ENCODE measurements around the gene PMEPA1. TPM values are rescaled to one million over a fixed set of nuclear protein-coding genes. Genes with fewer than 3 reads are reported as not detected.

The PMEPA1 gene
- total and polyA plus RNA-seq, 2 experiments from 2014 or later: 8.8 to 10.9 TPM

- H3K9me3 ChIP-seq (ENCODE audit: low read depth): no peaks in the 10 kb centered on the region
- H3K4me1 ChIP-seq (ENCODE audit: low read depth): peaks cover 44% of the 10 kb centered on the region
- no peak for TF ChIP-seq CTCF (IDR thresholded peaks at IDR 0.05; ENCODE audit: low read depth, low read length)
- H3K36me3 ChIP-seq: no peaks in the 10 kb centered on the region
- H3K4me3 ChIP-seq: no peak overlapping the region
- no peak overlapping the region for H3K27ac ChIP-seq
- peak in 1 of 2 donors; percentile 32 for DNase-seq (ENCODE audit: low read depth in 1 of 2, low spot score in 1 of 2)
- no peaks in the 10 kb centered on the region for H3K27me3 ChIP-seq
Measured at GRCh38 chr20:57685146-57685758, 24.6 kb downstream of the PMEPA1 start.

- Histone ChIP-seq H3K9me3 (ENCODE audit: low read depth) (no peaks in the 10 kb centered on the region), H3K27me3 (no peaks in the 10 kb centered on the region), H3K4me3 (no peak overlapping the region), H3K36me3 (no peaks in the 10 kb centered on the region), H3K4me1 (ENCODE audit: low read depth) (peaks cover 49% of the 10 kb centered on the region), H3K27ac (no peak overlapping the region)
- DNase-seq (ENCODE audit: low read depth in 1 of 2, low spot score in 1 of 2): no peak
- no peak for TF ChIP-seq CTCF (IDR thresholded peaks at IDR 0.05; ENCODE audit: low read depth, low read length)
Measured at GRCh38 chr20:57684808-57685140, 25.0 kb downstream of the PMEPA1 start.

- H3K27ac ChIP-seq: no peak overlapping the region
- no peak for TF ChIP-seq CTCF (IDR thresholded peaks at IDR 0.05; ENCODE audit: low read depth, low read length)
- no peak for DNase-seq (ENCODE audit: low read depth in 1 of 2, low spot score in 1 of 2)
- no peak overlapping the region for H3K4me3 ChIP-seq
- no peaks in the 10 kb centered on the region for H3K9me3 ChIP-seq (ENCODE audit: low read depth)
- no peaks in the 10 kb centered on the region for H3K36me3 ChIP-seq
- no peaks in the 10 kb centered on the region for H3K27me3 ChIP-seq
- peaks cover 51% of the 10 kb centered on the region for H3K4me1 ChIP-seq (ENCODE audit: low read depth)
Measured at GRCh38 chr20:57683881-57684807, 25.7 kb downstream of the PMEPA1 start.

- Histone ChIP-seq H3K4me3 (no peak overlapping the region), H3K27me3 (no peaks in the 10 kb centered on the region), H3K4me1 (ENCODE audit: low read depth) (peaks cover 51% of the 10 kb centered on the region), H3K27ac (no peak overlapping the region), H3K9me3 (ENCODE audit: low read depth) (no peaks in the 10 kb centered on the region), H3K36me3 (no peaks in the 10 kb centered on the region)
- TF ChIP-seq CTCF (IDR thresholded peaks at IDR 0.05; ENCODE audit: low read depth, low read length): no peak
- no peak for DNase-seq (ENCODE audit: low read depth in 1 of 2, low spot score in 1 of 2)
Measured at GRCh38 chr20:57683287-57683686, 26.5 kb downstream of the PMEPA1 start.

- Histone ChIP-seq H3K27me3 (no peaks in the 10 kb centered on the region), H3K4me3 (no peak overlapping the region), H3K27ac (no peak overlapping the region), H3K4me1 (ENCODE audit: low read depth) (peaks cover 51% of the 10 kb centered on the region), H3K9me3 (ENCODE audit: low read depth) (no peaks in the 10 kb centered on the region), H3K36me3 (no peaks in the 10 kb centered on the region)
- no peak for TF ChIP-seq CTCF (IDR thresholded peaks at IDR 0.05; ENCODE audit: low read depth, low read length)
- no peak for DNase-seq (ENCODE audit: low read depth in 1 of 2, low spot score in 1 of 2)
Measured at GRCh38 chr20:57682184-57683101, 27.4 kb downstream of the PMEPA1 start.
